ENCODE results near the gene DDB1.
"Not testable (repeated sequence)": the region's sequence is repeated elsewhere in the genome, so short reads cannot be mapped to it uniquely, and the experiment has no call there.

The DDB1 gene

GRCh38 chr11:61265357-61265756, 67.5 kb downstream of the DDB1 start:
- Mint-ChIP-seq H3K9me3 (no peaks in the 10 kb centered on the region), H3K27me3 (no peaks in the 10 kb centered on the region), H3K27ac (no peak overlapping the region), H3K36me3 (ENCODE audit: low read depth) (peaks cover 17% of the 10 kb centered on the region), H3K4me1 (ENCODE audit: low read depth) (no peaks in the 10 kb centered on the region), H3K4me3 (no peak overlapping the region)
- no peak for DNase-seq

GRCh38 chr11:61264795-61265194, 68.1 kb downstream of the DDB1 start:
- Mint-ChIP-seq H3K9me3 (no peaks in the 10 kb centered on the region), H3K4me3 (no peak overlapping the region), H3K27ac (no peak overlapping the region), H3K27me3 (no peaks in the 10 kb centered on the region), H3K4me1 (ENCODE audit: low read depth) (no peaks in the 10 kb centered on the region), H3K36me3 (ENCODE audit: low read depth) (peaks cover 17% of the 10 kb centered on the region)
- DNase-seq: no peak

DNA sequence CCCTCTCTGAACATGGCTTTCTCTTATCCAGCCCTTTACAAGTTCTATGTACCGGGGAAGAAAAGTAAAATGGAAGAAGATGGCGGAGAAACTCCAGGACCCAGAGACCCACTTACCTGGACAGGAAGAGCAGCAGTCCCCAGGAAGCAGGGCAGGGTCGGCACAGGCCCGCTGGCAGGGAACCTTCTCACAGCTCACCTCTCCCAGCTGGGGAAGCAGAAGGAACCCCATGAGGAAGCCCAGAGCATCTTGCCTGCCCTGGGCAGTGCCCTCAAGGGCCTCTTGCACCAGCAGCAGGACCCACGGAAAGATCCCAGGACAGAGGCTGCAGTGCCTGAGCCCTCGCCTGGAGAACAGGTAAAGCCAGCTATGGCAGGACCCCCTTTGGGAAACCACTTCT, 68.5 kb downstream of the DDB1 start:
- Mint-ChIP-seq H3K4me1 (ENCODE audit: low read depth) (no peaks in the 10 kb centered on the region), H3K27me3 (no peaks in the 10 kb centered on the region), H3K27ac (no peak overlapping the region), H3K9me3 (no peaks in the 10 kb centered on the region), H3K4me3 (no peak overlapping the region), H3K36me3 (ENCODE audit: low read depth) (peaks cover 17% of the 10 kb centered on the region)
- DNase-seq: no peak

DNA sequence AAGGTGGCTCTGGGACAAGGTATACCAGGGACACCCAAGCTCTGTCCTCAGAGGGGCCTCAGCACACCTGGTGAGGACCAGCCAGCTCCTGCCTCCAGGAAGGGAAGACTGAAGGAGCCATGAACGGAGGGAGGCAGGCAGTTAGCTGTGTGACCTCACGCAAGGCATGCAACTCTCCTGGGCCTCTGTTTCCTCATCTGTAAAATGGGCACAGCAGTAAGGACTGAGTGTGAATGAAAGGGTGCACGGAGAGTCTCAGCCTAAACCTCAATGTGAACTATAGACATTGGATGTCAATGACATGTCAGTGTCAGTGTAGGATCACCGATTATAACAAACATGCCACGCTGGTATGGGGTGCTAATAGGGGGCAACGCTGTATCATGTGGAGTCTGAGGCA, 73.5 kb downstream of the DDB1 start:
- H3K36me3 Mint-ChIP-seq (ENCODE audit: low read depth): peaks cover 18% of the 10 kb centered on the region
- H3K9me3 Mint-ChIP-seq: no peaks in the 10 kb centered on the region
- no peak overlapping the region for H3K4me3 Mint-ChIP-seq
- DNase-seq: no peak
- no peak overlapping the region for H3K27ac Mint-ChIP-seq
- H3K4me1 Mint-ChIP-seq (ENCODE audit: low read depth): no peaks in the 10 kb centered on the region
- no peaks in the 10 kb centered on the region for H3K27me3 Mint-ChIP-seq

GRCh38 chr11:61258546-61258945, 74.4 kb downstream of the DDB1 start:
- Mint-ChIP-seq H3K27ac (no peak overlapping the region), H3K27me3 (no peaks in the 10 kb centered on the region), H3K4me1 (ENCODE audit: low read depth) (no peaks in the 10 kb centered on the region), H3K36me3 (ENCODE audit: low read depth) (peaks cover 13% of the 10 kb centered on the region), H3K4me3 (no peak overlapping the region), H3K9me3 (no peaks in the 10 kb centered on the region)
- no peak for DNase-seq

GRCh38 chr11:61256710-61257482, 76.0 kb downstream of the DDB1 start:
- H3K27ac Mint-ChIP-seq: no peak overlapping the region
- H3K4me3 Mint-ChIP-seq: no peak overlapping the region
- H3K27me3 Mint-ChIP-seq: no peaks in the 10 kb centered on the region
- H3K9me3 Mint-ChIP-seq: no peaks in the 10 kb centered on the region
- peaks cover 8% of the 10 kb centered on the region for H3K36me3 Mint-ChIP-seq (ENCODE audit: low read depth)
- H3K4me1 Mint-ChIP-seq (ENCODE audit: low read depth): no peaks in the 10 kb centered on the region
- no peak for DNase-seq

DNA sequence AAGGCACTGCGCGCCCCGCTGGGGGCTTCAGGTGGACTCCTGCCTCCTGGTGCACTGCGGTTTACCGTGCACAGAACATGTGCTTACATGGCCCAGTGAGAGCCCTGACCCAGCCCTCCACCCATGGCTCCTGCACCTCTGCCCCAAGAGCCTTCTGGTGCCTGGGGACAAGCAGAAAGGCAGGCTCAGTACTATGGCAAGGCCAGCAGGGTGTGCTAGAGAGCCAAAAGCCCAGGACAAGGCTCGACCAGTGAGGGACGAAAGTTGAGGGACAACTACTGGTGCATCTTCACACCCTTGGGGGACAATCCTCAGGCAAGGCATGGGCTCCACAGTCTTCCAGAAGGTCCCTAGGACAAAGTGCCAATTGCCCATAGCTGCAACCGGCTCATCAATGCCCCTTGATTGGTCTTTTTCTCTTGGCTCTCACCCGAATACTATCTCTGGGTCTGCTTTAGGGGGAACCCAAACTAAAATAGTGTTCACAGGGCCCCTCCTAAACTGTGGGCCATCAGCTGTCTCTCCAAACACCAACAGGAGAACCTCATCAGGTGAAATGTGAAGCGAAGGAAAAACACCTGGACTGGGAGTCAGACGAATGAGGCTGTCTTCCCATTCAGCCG, 78.4 kb downstream of the DDB1 start:
- H3K27me3 Mint-ChIP-seq: no peaks in the 10 kb centered on the region
- peaks cover 8% of the 10 kb centered on the region for H3K36me3 Mint-ChIP-seq (ENCODE audit: low read depth)
- H3K4me1 Mint-ChIP-seq (ENCODE audit: low read depth): no peaks in the 10 kb centered on the region
- DNase-seq: peak; percentile 75
- H3K9me3 Mint-ChIP-seq: no peaks in the 10 kb centered on the region
- no peak overlapping the region for H3K4me3 Mint-ChIP-seq
- H3K27ac Mint-ChIP-seq: no peak overlapping the region

- H3K4me1 Mint-ChIP-seq (ENCODE audit: low read depth); H3K4me3 Mint-ChIP-seq; H3K9me3 Mint-ChIP-seq; H3K36me3 Mint-ChIP-seq (ENCODE audit: low read depth); DNase-seq; H3K27ac Mint-ChIP-seq; H3K27me3 Mint-ChIP-seq: not testable (repeated sequence)
These were observed 80.6 kb downstream of the DDB1 start for GRCh38 chr11:61252332-61252731.

DNA sequence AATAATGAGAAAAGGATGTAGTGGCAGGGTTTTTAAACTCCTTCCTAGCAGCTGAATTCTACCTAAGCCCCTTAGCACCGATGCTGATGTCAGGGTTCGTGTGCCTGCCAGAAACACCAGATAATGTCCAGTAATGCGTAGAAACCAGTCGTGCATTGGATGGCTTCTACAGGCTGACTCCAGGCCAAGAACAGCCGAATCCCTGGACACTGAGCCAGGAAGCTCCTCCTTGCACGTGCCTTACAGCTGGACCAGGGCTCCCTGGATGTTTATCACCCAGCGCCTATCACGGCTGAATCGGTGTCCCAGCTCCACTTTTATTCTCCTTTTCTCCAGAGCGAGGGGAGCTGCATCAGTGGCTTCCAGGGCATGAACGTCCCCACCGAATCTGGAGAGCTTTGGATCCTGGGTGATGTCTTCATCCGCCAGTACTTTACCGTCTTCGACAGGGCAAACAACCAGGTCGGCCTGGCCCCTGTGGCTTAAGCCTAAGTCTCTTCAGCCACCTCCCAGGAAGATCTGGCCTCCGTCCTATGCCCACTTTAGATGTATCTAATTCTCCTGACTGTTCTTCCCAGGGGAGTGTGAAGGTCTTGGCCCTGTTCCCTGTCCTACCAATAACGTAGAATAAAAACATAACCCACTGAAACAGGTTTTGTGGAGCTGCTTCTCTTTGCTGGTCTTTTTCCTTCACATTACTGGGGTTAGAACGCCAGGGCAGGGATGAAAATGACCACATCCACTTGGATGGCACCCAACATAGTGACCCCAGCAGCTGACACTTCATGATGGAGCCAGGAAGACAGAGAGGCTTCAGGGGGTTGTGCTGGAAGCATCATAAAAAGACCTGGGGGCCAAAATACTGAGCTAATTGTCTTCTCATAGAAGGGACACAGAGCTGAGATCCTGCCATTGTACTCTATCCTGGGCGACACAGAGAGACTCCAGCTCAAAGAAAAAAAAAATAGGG, 81.8 kb downstream of the DDB1 start:
- H3K9me3 Mint-ChIP-seq; H3K36me3 Mint-ChIP-seq (ENCODE audit: low read depth); H3K4me3 Mint-ChIP-seq; H3K4me1 Mint-ChIP-seq (ENCODE audit: low read depth); DNase-seq; H3K27ac Mint-ChIP-seq; H3K27me3 Mint-ChIP-seq: not testable (repeated sequence)
